Tibial nerve (tissue), 4 donors: ENCODE data around the gene TCF12.

Source experiments
- EP300 ChIP-seq, 2 donors: sonication (generic); formaldehyde crosslinking; IDR thresholded peaks; one replicate each; pipeline ENCODE4 v1.6.1; 2017; ENCODE audit warnings: antibody characterized with exemption in 2 of 2, mild to moderate bottlenecking in 1 of 2
- TF ChIP-seq, protein P1 (sequence below), 5 experiments: fragments of 200-600 bp in 3 of 5; fragments of 450-650 bp in 2 of 5; sonication (generic) in 3 of 5; IDR thresholded peaks; one replicate each; pipeline ENCODE4 v1.5.1; 2016 to 2019; ENCODE audit warnings: antibody characterized with exemption in 5 of 5, mild to moderate bottlenecking in 3 of 5, moderate library complexity in 2 of 5

DNA sequence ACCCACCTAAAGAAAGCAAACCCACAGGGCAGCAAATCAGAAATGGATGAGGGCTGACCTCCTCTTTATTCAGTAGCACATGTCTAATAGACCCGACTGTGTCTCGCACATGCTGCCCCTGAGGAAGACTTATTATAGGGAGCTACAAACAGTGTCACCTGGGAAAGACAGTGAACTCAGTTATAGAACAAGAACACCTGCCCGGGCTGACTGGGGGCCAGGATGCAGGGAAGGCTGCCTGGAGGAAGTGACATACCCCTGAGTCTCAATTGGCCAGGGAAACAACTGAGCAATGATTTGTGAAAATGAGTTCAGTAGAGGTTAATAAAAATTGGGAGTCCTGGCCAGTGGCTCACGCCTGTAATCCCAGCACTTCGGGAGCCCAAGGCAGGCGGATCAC lies 379.2 kb downstream of the TCF12 start:
- TF ChIP-seq EP300 (IDR thresholded peaks at IDR 0.05), result no peak
- TF ChIP-seq, protein P1, sequence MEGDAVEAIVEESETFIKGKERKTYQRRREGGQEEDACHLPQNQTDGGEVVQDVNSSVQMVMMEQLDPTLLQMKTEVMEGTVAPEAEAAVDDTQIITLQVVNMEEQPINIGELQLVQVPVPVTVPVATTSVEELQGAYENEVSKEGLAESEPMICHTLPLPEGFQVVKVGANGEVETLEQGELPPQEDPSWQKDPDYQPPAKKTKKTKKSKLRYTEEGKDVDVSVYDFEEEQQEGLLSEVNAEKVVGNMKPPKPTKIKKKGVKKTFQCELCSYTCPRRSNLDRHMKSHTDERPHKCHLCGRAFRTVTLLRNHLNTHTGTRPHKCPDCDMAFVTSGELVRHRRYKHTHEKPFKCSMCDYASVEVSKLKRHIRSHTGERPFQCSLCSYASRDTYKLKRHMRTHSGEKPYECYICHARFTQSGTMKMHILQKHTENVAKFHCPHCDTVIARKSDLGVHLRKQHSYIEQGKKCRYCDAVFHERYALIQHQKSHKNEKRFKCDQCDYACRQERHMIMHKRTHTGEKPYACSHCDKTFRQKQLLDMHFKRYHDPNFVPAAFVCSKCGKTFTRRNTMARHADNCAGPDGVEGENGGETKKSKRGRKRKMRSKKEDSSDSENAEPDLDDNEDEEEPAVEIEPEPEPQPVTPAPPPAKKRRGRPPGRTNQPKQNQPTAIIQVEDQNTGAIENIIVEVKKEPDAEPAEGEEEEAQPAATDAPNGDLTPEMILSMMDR (IDR thresholded peaks at IDR 0.05), result no peak
